NCI-H748 (cell line): ENCODE results near the gene KRT2.
"Not testable (repeated sequence)": the region's sequence is repeated elsewhere in the genome, so short reads cannot be mapped to it uniquely, and the experiment has no call there.

Experiments
- DNase-seq: peaks from one replicate; lab custom pipeline; 2025; ENCODE audit not compliant: unreplicated experiment; lab: John Stamatoyannopoulos, UW

The KRT2 gene

GRCh38 chr12:52685406-52685890 is 33.4 kb upstream of the KRT2 start:
- no peak for DNase-seq

- DNase-seq = no peak
These were observed 32.4 kb upstream of the KRT2 start for GRCh38 chr12:52684431-52684830.

- no peak for DNase-seq
These were observed 31.7 kb upstream of the KRT2 start for GRCh38 chr12:52683575-52684300.

- no peak for DNase-seq
These were observed 31.0 kb upstream of the KRT2 start for GRCh38 chr12:52682938-52683574.

GRCh38 chr12:52682381-52682660 is 30.3 kb upstream of the KRT2 start:
- DNase-seq = no peak

- no peak for DNase-seq
These were observed 29.7 kb upstream of the KRT2 start for GRCh38 chr12:52681526-52682380.

- no peak for DNase-seq
These were observed 28.4 kb upstream of the KRT2 start, which contains the start of gene KRT1 for GRCh38 chr12:52680363-52680762. KRT1 (minus strand) TSS chr12:52680407; CDS start chr12:52680348, 59 bp downstream.

GRCh38 chr12:52679875-52680274 is 27.9 kb upstream of the KRT2 start:
- no peak for DNase-seq

- no peak for DNase-seq
These were observed 25.7 kb upstream of the KRT2 start for GRCh38 chr12:52677671-52678070.

GRCh38 chr12:52677126-52677525 is 25.1 kb upstream of the KRT2 start:
- no peak for DNase-seq

- no peak for DNase-seq
These were observed 24.2 kb upstream of the KRT2 start for GRCh38 chr12:52676163-52676562.

- no peak for DNase-seq
These were observed 23.3 kb upstream of the KRT2 start for GRCh38 chr12:52675301-52675701.

GRCh38 chr12:52674433-52674775 is 22.4 kb upstream of the KRT2 start:
- no peak for DNase-seq

GRCh38 chr12:52673713-52674432 is 21.9 kb upstream of the KRT2 start:
- no peak for DNase-seq

- DNase-seq = no peak
These were observed 21.2 kb upstream of the KRT2 start for GRCh38 chr12:52673217-52673616.

- DNase-seq = no peak
These were observed 20.4 kb upstream of the KRT2 start for GRCh38 chr12:52672321-52672933.

GRCh38 chr12:52670961-52671360 is 18.9 kb upstream of the KRT2 start:
- DNase-seq = no peak

GRCh38 chr12:52670506-52670905 is 18.5 kb upstream of the KRT2 start:
- no peak for DNase-seq

- not testable (repeated sequence) for DNase-seq
These were observed 17.9 kb upstream of the KRT2 start for GRCh38 chr12:52669941-52670340.

GRCh38 chr12:52669426-52669825 is 17.4 kb upstream of the KRT2 start:
- DNase-seq = no peak

- no peak for DNase-seq
These were observed 15.9 kb upstream of the KRT2 start for GRCh38 chr12:52667931-52668330.
